HG02759 (cell line): Measurements from ENCODE around the gene KCNAB2.

ENCODE experiments used
- ATAC-seq: cut with Tn5 transposase; IDR thresholded peaks from one replicate; pipeline ENCODE4 v1.9.1; 2021; ENCODE audit warnings: mild to moderate bottlenecking, moderate library complexity; ENCODE audit not compliant: unreplicated experiment

The KCNAB2 gene

GRCh38 chr1:6029351-6029750 lies 16.3 kb upstream of the KCNAB2 start:
- ATAC-seq = no peak

GRCh38 chr1:6030132-6030531 lies 15.6 kb upstream of the KCNAB2 start:
- no peak for ATAC-seq

- ATAC-seq = no peak
Measured at GRCh38 chr1:6030547-6031261, 15.0 kb upstream of the KCNAB2 start.

- no peak for ATAC-seq
Measured at GRCh38 chr1:6033124-6033523, 12.6 kb upstream of the KCNAB2 start.

- ATAC-seq = no peak
Measured at GRCh38 chr1:6033986-6034749, 11.5 kb upstream of the KCNAB2 start.

- ATAC-seq = no peak
Measured at GRCh38 chr1:6034750-6035096, 11.0 kb upstream of the KCNAB2 start.

GRCh38 chr1:6035303-6035702 lies 10.4 kb upstream of the KCNAB2 start:
- no peak for ATAC-seq

- ATAC-seq = no peak
Measured at GRCh38 chr1:6035719-6036118, 10.0 kb upstream of the KCNAB2 start.

GRCh38 chr1:6037338-6037762 lies 8.3 kb upstream of the KCNAB2 start:
- no peak for ATAC-seq

GRCh38 chr1:6038603-6039002 lies 7.1 kb upstream of the KCNAB2 start:
- ATAC-seq = no peak

- ATAC-seq = no peak
Measured at GRCh38 chr1:6039031-6039430, 6.7 kb upstream of the KCNAB2 start.

- ATAC-seq = no peak
Measured at GRCh38 chr1:6040444-6040843, 5.2 kb upstream of the KCNAB2 start.

GRCh38 chr1:6040861-6041415 lies 4.8 kb upstream of the KCNAB2 start:
- ATAC-seq = no peak

- no peak for ATAC-seq
Measured at GRCh38 chr1:6041432-6042062, 4.1 kb upstream of the KCNAB2 start.

GRCh38 chr1:6043561-6043960 lies 2.1 kb upstream of the KCNAB2 start:
- ATAC-seq = no peak

GRCh38 chr1:6044481-6045109 lies 1.1 kb upstream of the KCNAB2 start:
- ATAC-seq = no peak

- ATAC-seq = no peak
Measured at GRCh38 chr1:6045110-6045502, 582 bp upstream of the KCNAB2 start.

- ATAC-seq = no peak
Measured at GRCh38 chr1:6046279-6046678, 591 bp downstream of the KCNAB2 start.

GRCh38 chr1:6048179-6048867 lies 2.6 kb downstream of the KCNAB2 start:
- no peak for ATAC-seq

- no peak for ATAC-seq
Measured at GRCh38 chr1:6049419-6049818, 3.7 kb downstream of the KCNAB2 start.

- ATAC-seq = no peak
Measured at GRCh38 chr1:6051423-6051822, 5.7 kb downstream of the KCNAB2 start.
